ENCODE results near the gene MEF2C. TPM values are rescaled to one million over a fixed set of nuclear protein-coding genes. Genes with fewer than 3 reads are reported as not detected.

The MEF2C gene
- polyA plus RNA-seq, 1 donor from 2014 or later, result 30.2 TPM

DNA sequence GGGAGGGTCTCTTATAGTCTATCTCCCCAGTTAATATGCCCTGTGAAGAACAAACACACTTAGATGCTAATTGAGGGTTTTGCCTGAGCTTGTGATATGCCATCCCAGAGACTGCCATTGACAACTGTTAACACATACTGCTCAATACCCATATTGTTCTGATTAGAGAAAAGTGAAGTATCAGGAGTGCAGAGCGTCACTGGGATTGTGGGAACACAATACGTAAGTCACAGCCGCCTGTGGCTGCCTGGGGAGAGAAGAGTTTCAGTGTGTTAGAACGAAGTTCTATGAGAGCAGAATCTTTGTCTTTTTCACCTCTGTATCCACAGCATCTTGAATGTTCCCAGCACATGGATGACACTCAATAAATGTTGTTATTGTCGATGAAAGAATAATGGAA, 110.2 kb downstream of the MEF2C start:
- no peak overlapping the region for H3K4me3 ChIP-seq (ENCODE audit: low read length)
- no peak overlapping the region for H3K9ac ChIP-seq (ENCODE audit: low read length)
- H3F3A ChIP-seq (ENCODE audit: insufficient read depth, low read length, poor library complexity, severe bottlenecking), result no peaks in the 10 kb centered on the region
- no peak overlapping the region for H3K27ac ChIP-seq (ENCODE audit: low read length)
- TF ChIP-seq, protein P1, sequence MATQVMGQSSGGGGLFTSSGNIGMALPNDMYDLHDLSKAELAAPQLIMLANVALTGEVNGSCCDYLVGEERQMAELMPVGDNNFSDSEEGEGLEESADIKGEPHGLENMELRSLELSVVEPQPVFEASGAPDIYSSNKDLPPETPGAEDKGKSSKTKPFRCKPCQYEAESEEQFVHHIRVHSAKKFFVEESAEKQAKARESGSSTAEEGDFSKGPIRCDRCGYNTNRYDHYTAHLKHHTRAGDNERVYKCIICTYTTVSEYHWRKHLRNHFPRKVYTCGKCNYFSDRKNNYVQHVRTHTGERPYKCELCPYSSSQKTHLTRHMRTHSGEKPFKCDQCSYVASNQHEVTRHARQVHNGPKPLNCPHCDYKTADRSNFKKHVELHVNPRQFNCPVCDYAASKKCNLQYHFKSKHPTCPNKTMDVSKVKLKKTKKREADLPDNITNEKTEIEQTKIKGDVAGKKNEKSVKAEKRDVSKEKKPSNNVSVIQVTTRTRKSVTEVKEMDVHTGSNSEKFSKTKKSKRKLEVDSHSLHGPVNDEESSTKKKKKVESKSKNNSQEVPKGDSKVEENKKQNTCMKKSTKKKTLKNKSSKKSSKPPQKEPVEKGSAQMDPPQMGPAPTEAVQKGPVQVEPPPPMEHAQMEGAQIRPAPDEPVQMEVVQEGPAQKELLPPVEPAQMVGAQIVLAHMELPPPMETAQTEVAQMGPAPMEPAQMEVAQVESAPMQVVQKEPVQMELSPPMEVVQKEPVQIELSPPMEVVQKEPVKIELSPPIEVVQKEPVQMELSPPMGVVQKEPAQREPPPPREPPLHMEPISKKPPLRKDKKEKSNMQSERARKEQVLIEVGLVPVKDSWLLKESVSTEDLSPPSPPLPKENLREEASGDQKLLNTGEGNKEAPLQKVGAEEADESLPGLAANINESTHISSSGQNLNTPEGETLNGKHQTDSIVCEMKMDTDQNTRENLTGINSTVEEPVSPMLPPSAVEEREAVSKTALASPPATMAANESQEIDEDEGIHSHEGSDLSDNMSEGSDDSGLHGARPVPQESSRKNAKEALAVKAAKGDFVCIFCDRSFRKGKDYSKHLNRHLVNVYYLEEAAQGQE (IDR thresholded peaks at IDR 0.05; ENCODE audit: borderline replicate concordance), result no peak
- TF ChIP-seq, protein P2, sequence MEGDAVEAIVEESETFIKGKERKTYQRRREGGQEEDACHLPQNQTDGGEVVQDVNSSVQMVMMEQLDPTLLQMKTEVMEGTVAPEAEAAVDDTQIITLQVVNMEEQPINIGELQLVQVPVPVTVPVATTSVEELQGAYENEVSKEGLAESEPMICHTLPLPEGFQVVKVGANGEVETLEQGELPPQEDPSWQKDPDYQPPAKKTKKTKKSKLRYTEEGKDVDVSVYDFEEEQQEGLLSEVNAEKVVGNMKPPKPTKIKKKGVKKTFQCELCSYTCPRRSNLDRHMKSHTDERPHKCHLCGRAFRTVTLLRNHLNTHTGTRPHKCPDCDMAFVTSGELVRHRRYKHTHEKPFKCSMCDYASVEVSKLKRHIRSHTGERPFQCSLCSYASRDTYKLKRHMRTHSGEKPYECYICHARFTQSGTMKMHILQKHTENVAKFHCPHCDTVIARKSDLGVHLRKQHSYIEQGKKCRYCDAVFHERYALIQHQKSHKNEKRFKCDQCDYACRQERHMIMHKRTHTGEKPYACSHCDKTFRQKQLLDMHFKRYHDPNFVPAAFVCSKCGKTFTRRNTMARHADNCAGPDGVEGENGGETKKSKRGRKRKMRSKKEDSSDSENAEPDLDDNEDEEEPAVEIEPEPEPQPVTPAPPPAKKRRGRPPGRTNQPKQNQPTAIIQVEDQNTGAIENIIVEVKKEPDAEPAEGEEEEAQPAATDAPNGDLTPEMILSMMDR (IDR thresholded peaks at IDR 0.05; ENCODE audit: poor library complexity, severe bottlenecking), result no peak
- no peak for TF ChIP-seq EP300 (conservative IDR thresholded peaks at IDR 0.05; ENCODE audit: poor library complexity, severe bottlenecking)
- no peak for TF ChIP-seq SMC3 (conservative IDR thresholded peaks at IDR 0.05; ENCODE audit: poor library complexity)
- TF ChIP-seq POLR2AphosphoS5 (IDR thresholded peaks at IDR 0.05), result no peak
- no peak for TF ChIP-seq EZH2 (IDR thresholded peaks at IDR 0.05; ENCODE audit: borderline replicate concordance, insufficient read depth, low read length, poor library complexity, severe bottlenecking)
- TF ChIP-seq RAD21 (conservative IDR thresholded peaks at IDR 0.05), result no peak
- TF ChIP-seq MXI1 (conservative IDR thresholded peaks at IDR 0.05; ENCODE audit: poor library complexity, severe bottlenecking), result no peak
- TF ChIP-seq TAF1 (IDR thresholded peaks at IDR 0.05; ENCODE audit: low read depth), result no peak
- H4K20me1 ChIP-seq (ENCODE audit: insufficient read depth), result no peaks in the 10 kb centered on the region
- no peaks in the 10 kb centered on the region for H3K9me2 ChIP-seq (ENCODE audit: insufficient read depth, low read length)
- H3K4me2 ChIP-seq (ENCODE audit: low read length), result no peak overlapping the region
- no peaks in the 10 kb centered on the region for H3K36me3 ChIP-seq (ENCODE audit: insufficient read depth, low read length)
- H3K9me3 ChIP-seq (ENCODE audit: low read length), result no peaks in the 10 kb centered on the region
- no peaks in the 10 kb centered on the region for H3K27me3 ChIP-seq (ENCODE audit: insufficient read depth, low read depth, low read length)
- H2AFZ ChIP-seq (ENCODE audit: low read depth, low read length), result no peak overlapping the region
- H3K79me2 ChIP-seq (replicated peaks; ENCODE audit: insufficient read depth, low read length), result no peaks in the 10 kb centered on the region

- Histone ChIP-seq H3K9me2 (ENCODE audit: insufficient read depth, low read length) (no peaks in the 10 kb centered on the region), H3K79me2 (replicated peaks; ENCODE audit: insufficient read depth, low read length) (no peaks in the 10 kb centered on the region), H3K36me3 (ENCODE audit: insufficient read depth, low read length) (no peaks in the 10 kb centered on the region), H4K20me1 (ENCODE audit: insufficient read depth) (no peaks in the 10 kb centered on the region), H3K9me3 (ENCODE audit: low read length) (no peaks in the 10 kb centered on the region), H2AFZ (ENCODE audit: low read depth, low read length) (no peak overlapping the region), H3K9ac (ENCODE audit: low read length) (no peak overlapping the region), H3K27ac (ENCODE audit: low read length) (no peak overlapping the region), H3F3A (ENCODE audit: insufficient read depth, low read length, poor library complexity, severe bottlenecking) (no peaks in the 10 kb centered on the region), H3K4me2 (ENCODE audit: low read length) (no peak overlapping the region), H3K27me3 (ENCODE audit: insufficient read depth, low read depth, low read length) (no peaks in the 10 kb centered on the region), H3K4me3 (ENCODE audit: low read length) (no peak overlapping the region)
- TF ChIP-seq SMC3 (conservative IDR thresholded peaks at IDR 0.05; ENCODE audit: poor library complexity) (no peak), RAD21 (conservative IDR thresholded peaks at IDR 0.05) (no peak), TAF1 (IDR thresholded peaks at IDR 0.05; ENCODE audit: low read depth) (no peak), EP300 (conservative IDR thresholded peaks at IDR 0.05; ENCODE audit: poor library complexity, severe bottlenecking) (no peak), POLR2AphosphoS5 (IDR thresholded peaks at IDR 0.05) (no peak), EZH2 (IDR thresholded peaks at IDR 0.05; ENCODE audit: borderline replicate concordance, insufficient read depth, low read length, poor library complexity, severe bottlenecking) (no peak)
- TF ChIP-seq, protein P2 (IDR thresholded peaks at IDR 0.05; ENCODE audit: poor library complexity, severe bottlenecking), result no peak
- TF ChIP-seq, protein P1 (IDR thresholded peaks at IDR 0.05; ENCODE audit: borderline replicate concordance), result no peak
Observed at GRCh38 chr5:88772047-88772446, 110.9 kb downstream of the MEF2C start.
